Lower leg skin (tissue), 3 donors: ENCODE data around the gene PDSS2.

Experiments
- CTCF ChIP-seq, 3 donors: fragments of 450-650 bp; IDR thresholded peaks; one replicate each; pipeline ENCODE4 v1.5.1; 2016; ENCODE audit warnings: antibody characterized with exemption in 3 of 3, mild to moderate bottlenecking in 3 of 3, moderate library complexity in 2 of 3
- POLR2A ChIP-seq, 2 donors: fragments of 450-650 bp; IDR thresholded peaks; one replicate each; pipeline ENCODE4 v1.6.1; 2016 to 2017; ENCODE audit warnings: antibody characterized with exemption in 2 of 2, mild to moderate bottlenecking in 1 of 2, moderate library complexity in 1 of 2

GRCh38 chr6:107340881-107341280 lies 118.5 kb downstream of the PDSS2 start:
- TF ChIP-seq CTCF (IDR thresholded peaks at IDR 0.05) (no peak), POLR2A (IDR thresholded peaks at IDR 0.05) (no peak)
